G401.6 (cell line): Measurements from ENCODE around the gene UBE2F.
"Not testable (repeated sequence)": the region's sequence is repeated elsewhere in the genome, so short reads cannot be mapped to it uniquely, and the experiment has no call there.

Experiments used
- FAIRE-seq: peaks from 2 replicates; lab custom pipeline; 2012; peaks lifted over from hg19 to GRCh38; lab: Jason Lieb, UNC

UBE2F gene

DNA sequence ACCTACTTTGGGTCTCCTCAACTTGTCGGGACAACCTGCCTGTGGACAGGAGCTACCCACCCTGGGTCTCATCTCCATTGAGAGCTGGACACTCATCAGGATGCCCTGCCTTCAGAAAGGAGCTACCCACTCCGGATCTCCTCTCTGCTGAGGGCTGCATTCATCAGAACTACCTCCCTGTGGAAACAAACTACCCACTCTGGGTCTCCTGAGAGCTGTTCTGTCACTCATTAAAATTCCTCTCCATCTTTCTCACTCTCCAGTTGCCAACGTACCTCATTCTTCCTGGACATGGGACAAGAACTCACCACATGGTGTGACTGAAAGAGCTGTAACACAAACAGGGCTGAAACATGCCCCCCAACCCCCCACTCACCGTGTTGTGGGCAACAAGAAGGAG lies 22.5 kb upstream of the UBE2F start:
- no peak for FAIRE-seq

DNA sequence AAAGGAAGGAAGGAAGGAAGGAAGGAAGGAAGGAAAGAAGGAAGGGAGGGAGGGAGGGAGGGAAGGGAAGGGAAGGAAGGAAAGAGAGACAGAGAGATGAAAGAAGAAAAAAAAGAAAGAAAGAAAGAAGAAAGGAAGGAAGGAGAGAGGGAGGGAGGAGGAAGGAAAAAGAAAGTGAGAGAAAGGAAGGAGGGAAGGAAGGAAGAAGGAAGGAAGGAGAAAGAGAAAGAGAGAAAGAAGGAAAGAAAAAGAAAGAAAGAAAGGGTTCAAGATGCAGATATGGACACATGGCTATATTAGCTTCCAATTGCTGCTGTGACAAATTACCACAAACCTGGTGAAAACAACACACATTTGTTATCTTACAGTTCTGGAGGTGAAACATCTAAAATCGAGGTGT lies 20.4 kb upstream of the UBE2F start:
- no peak for FAIRE-seq

DNA sequence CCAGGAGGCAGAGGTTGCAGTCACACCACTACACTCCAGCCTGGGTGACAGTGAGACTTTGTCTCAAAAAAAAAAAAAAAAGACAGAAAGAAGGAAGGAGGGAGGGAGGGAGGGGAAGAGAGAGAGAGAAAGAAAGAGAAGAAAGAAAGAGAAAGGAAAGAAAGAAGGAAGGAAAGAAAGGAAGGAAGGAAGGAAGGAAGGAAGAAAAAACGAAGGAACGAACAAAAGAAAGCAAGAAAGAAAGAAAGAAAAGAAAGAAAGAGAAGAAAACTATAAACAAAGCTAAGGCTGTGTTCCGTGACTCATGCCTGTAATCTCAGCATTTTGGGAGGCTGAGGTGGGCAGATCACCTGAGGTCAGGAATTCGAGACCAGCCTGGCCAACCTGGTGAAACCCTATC lies 15.5 kb upstream of the UBE2F start:
- not testable (repeated sequence) for FAIRE-seq

DNA sequence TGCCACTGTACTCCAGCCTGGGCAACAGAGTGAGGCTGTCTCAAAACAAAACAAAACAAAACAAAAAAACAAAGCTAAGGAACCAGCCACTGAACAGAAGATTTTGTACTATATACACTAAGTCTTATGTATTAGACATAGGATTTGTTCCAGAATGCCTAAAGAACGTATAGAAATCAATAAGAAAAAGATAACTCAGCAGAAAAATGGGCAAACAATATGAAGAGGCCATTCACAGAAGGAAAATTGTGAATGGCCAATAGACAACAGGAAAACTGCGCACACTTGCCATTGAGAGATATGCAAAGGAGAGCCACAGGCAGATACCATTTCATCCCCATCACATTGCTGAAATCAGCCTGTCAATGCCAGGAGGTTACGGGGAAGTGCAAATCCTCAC lies 14.9 kb upstream of the UBE2F start:
- no peak for FAIRE-seq

DNA sequence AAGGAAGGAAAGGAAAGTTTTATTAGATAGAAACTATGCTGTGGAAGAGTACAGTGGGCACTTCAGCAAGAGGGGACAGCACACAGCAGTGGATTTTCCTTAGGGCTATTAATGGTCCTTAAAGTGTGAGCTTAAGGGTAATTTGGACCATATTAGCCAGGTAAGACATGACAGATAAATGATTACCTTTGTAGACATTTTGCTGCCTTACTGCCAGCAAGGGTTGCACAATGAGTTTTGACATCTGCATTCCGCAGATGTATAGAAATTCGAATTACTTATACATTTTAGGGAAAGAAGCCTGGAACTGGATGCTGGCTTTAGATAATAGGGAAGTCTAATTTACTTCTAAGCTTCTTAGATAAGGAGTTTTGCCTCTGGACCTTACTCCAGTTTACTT lies 14.0 kb upstream of the UBE2F start:
- FAIRE-seq: no peak

DNA sequence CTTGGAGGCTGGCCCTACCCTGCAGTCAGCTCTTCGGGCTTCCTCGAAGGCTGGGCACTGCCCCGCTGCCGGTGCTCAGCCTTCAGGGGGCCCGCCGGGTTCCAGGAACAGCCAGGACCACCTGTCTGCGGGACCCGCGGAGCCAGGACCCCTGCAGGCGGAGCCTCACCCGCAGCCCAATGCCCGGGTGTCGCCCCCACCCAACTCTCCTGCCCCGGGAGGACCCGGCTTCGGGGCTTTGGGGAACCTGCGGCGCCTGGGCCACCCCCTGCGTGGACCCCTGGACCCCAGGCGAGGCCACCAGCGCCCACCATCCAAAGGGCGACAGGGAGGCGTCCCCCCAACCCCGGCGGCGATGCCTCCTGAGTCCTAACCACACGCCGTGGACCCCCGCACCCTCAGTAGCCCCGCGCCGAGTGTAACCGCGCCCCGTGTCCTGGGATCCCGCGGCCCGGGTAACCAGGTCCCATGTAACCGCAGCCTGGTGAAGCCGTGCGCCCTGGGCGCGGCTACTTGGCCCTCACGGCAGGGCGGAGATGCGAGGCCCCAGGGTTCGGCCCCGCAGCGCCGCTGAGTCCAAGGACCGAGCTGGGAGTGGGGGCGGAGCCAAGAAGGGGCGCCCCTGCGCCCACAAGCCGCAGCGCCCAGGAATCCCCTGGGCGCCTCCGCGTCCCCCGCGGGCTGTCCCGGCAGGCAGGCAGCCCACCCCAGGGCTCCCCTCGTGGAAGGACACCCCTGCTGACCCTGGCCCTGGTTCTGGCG lies 11.0 kb upstream of the UBE2F start:
- no peak for FAIRE-seq

DNA sequence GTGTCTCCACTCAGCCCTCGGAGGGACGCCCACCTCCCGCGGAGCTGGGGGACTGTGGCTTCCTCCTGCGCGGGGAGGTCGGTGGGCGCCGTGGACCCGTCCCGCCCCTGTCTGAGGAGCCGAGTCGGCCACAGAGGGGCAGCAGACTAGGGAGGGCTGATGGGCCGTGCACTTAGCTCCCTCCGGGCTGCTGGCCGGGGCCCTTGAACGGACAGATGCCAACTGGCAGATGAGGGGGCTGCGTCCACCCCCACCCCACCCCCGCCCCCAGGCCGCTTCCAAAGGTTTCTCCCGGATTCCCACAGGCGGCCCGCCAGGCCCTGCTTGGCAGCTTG lies 10.4 kb upstream of the UBE2F start:
- no peak for FAIRE-seq

DNA sequence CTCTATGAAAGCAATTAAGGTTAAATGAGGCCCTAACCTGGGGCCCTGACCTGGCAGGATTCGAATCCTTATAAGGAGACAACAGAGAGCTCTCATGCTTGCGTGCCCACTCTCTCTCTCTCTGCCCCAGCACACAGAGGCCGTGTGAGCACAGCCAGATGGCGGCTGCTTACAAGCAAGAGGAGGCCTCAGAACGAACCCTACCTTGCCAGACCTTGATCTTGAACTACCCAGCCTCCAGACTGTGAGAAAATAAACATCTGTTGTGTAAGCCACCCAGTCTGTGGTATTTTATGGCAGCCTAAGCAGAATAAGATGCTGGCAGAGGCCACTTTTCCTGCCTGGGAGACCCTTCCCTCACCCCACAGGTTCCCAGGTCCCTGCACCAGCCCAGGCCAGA lies 5.2 kb upstream of the UBE2F start:
- FAIRE-seq: no peak

DNA sequence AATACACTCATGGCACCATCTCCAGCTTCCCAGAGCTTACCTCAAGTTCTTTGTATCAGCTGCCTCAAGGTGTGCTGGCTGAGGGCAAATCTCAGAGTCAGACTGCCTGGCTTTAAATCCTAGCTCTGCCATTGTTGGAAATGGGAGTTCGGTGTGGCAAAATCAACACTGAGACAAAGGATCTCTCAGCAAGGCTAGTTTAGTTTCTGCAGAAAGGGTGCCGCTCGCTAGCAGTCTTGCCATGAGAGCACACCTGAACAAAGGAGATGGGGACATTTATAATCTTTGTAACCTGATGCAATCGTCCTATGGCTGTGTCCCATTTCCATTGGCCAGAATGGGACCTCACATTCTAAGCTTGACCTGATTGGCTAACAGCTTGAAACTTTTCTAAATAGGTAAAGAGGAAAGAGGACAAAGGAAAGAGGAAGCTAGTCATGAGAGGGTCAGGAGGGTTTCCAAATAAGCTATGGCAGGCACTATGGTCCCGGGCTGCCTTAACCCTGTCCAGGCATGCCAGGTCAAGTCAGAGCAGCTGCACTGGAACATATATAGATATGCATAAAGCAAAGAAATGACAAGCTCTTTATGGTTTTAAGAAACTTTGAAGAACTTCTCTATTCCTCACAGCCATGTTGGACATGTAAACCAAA lies 4.3 kb upstream of the UBE2F start:
- FAIRE-seq: no peak

DNA sequence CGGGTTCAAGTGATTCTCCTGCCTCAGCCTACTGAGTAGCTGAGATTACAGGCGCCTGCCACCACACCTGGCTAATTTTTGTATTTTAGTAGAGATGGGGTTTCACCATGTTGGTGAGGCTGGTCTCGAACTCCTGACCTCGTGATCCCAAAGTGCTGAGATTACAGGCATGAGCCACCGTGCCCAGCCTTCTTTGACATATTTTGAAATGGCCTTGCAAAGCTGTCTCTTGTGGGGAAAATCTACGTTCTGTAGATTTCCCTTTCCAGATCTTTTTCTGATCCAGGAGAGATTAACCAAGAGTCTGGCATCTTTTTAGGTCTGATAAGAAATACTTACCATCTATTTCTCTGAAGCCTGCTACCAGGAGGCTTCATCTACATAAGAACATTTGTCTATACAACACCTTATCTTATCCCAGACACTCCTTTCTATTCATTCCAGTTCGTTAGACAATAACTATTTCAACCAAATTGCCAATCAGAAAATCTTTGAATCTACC lies 3.3 kb upstream of the UBE2F start:
- not testable (repeated sequence) for FAIRE-seq

DNA sequence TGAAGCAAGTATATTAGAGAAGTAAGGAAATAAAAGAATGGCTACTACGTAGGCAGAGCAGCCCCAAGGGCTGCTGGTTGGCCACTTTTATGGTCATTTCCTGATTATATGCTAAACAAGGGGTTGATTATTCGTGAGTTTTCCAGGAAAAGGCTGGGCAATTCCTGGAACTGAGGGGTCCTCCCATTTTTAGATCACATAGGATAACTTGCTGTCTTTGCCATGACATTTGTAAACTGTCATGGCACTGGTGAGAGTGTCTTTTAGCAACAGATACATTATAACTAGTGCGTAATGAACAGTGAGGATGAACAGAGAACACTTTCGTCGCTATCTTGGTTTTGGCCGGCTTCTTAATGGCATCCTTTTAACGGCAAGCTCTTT lies 2.6 kb upstream of the UBE2F start:
- FAIRE-seq: no peak

DNA sequence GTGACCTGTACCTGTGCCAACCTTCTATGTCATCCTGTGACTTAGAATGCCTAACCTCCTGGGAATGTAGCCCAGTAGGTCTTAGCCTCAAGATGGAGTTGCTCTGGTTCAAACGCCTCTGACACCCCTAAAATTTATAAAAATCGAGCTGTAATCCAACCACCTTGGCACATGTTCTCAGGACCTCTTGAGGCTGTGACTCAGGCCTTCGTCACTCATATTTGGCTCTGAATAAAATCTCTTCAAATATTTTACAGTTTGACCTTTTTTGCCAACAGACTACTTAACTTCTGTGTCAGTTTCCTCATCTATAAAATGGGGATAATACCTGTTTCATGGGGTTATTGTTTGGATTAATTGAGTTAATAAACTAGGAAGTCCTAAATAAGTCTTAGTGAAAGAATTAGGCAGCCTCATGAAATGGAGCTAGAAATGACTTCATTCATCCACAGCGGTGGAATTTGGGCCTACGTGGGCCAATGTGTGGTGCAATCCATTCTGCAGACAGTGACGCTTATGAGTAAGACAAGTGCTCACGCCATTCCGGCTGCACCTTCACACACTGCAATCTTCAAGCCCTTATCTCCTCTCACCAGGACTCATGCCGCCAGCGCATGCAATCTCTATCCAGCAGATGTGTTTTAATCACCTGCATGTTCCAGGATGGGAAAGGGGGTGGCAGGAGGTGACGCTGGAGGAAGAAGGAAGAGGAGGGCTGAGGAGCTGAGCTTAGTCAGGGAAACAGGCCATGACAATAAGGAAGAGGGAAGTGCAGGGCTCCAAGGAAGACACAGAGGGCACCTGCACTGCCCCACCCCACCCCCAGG lies 2.0 kb upstream of the UBE2F start:
- no peak for FAIRE-seq

DNA sequence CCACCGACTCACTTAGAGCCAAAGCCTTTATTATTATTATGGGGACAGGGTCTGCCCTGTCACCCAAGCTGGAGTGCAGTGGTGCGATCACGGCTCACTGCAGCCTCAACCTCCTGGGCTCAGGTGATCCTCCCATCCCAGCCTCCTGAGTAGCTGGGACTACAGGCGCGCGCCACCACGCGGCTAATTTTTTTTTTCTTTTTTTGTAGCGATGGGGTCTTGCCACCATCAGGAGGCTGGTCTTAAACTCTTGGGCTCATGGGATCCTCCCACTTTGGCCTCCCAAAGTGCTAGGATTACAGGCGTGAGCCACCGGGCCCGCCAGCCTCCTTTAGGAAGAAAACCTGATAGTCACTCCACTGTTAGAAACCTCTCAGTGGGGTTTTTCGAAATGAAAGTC lies 970 bp upstream of the UBE2F start:
- FAIRE-seq: not testable (repeated sequence)

DNA sequence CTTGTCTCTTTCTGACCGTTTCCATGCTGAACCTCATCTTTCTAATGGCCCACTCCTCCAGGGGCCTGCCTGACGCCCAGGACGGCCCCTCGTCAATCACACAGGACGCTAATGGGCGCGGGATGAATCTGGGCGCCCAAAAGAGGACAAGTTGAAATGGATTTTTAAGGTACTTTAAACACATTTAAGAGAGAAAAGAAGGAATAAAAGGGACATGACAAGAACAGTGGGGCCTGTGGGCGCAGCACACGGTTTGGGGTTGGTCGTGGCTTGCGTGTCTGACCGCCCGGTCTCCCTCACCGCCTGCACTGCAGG lies 607 bp upstream of the UBE2F start:
- no peak for FAIRE-seq

DNA sequence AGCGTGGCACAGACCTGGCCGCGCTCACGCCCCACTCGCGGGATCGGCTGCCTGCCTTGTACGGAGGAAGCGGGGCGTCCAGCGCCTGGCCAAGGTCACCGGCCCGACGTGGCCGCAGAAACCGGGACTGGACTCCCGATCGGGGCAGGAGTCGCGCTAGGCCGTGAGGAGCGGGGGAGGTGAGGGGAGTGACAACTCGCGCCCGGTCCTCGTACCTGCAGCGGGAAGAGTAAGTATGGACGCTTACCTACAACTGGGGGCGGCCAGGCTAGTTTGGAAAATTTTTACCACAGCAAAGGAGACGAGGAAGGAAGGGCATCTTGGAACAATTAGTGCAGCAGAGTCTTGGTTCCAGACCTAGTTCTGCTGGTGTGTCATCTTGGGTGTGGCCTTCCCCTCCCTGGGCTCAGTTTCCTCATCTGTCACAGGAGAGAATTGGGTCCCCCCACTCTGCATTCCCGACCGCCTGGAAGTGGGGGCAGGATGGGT lies 693 bp downstream of the UBE2F start:
- no peak for FAIRE-seq

DNA sequence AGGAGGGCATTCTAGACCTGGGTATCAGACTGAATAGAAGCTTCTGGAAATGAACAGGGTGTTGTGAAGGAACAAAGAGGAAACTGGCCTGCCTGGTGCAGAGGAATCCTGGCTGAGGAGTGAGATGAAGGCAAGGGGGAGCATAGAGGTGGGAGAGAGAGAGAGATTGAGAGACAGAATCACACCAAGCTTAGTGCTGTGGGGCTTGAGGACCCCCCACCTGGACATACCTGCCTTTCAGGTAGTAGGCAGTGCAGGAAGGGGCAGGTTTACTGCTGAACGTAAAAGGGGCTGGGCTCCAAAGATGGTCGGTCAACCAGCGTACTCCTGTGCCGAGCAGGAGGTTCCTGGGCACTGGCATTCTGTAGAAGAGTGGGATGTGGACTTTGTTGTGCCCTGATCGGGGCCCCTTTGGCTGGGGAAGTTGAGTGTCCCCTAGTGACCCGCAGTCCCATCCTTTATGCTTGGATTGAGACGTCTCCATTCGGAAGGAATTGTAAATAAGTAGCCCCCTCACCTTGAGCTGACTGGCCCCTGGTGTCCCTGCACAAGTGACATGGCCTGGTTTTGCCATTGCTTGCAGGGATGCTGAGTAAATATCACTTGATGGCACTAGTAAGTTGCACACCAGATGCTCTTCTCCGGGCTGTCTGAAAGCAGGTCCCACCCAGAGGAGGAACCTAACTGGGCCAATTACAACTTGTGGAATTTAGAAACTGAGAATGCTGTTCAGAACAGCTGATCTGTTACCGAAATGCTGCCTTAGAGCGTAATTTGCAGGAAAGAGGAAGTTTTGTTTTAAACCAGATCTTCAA lies 1.4 kb downstream of the UBE2F start:
- no peak for FAIRE-seq

DNA sequence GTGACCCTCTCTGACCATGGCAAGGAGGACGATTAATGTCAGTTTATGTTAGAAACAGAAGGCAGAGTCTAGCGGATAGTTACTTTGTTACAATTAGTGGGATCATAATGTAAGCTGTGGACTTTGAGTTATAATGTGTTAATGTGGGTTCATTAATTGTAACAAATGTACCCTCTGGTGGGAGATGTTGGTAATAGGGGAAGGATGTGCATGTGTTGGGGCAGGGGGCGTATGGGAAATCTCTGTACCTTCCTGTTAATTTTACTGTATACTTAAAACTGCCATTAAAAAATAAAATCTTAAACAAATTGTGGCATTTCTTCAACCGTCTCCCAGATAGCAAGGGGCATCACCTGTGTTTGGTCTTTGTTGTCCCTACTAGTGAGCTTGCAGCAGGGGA lies 4.8 kb downstream of the UBE2F start:
- no peak for FAIRE-seq

DNA sequence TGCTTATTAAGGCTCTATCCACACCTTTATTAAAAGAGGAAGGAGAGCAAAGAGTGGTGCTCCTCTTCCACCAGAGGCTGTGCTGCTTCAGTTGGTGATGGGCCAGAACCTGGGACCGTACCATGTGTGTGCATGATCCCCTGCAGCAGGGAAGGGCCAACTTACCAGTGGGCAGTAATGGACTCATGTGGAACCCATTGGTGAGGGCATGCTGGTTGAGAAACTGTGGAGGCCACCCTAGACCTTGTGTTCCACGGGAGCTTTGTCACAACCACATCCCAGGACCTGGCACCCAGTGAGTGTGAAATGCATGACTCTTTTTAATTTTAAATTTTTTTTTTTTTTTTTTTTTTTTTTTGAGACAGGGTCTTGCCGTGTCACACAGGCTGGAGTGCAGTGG lies 5.4 kb downstream of the UBE2F start:
- FAIRE-seq: no peak

DNA sequence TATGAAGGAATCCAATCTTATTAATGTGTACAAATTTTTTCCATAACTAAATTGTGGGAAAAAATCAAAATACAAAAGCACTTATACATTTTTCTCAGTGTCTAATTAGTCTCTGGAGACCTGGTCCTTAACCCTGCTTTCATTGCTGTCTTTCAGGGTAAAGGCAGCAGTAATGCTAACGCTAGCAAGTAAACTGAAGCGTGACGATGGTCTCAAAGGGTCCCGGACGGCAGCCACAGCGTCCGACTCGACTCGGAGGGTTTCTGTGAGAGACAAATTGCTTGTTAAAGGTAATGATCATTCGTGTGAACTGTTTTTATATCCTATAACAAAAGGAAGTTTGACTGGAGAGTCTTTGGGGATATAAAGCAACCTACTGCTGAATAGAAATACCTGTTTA lies 6.1 kb downstream of the UBE2F start:
- FAIRE-seq: no peak

DNA sequence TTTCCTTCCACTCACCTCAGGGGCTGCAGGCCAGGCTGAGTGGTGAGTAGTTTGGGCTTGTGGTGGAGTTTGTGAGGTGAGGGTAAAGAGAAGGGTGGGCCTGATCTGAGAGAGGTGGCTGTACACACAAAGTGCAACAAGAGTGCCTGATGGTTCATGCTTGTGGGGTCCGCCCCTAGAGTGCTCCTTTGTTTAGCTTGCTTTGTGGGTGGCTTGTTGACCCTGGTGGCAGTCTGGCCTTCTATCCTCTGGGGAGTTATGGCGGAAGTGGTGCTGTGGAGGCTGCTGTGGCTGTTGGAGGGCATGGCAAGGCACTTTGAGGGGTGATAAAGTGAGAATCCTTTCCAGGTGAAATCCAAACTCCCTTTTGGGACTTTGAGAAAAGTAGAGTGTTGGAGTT lies 10.6 kb downstream of the UBE2F start:
- FAIRE-seq: no peak

DNA sequence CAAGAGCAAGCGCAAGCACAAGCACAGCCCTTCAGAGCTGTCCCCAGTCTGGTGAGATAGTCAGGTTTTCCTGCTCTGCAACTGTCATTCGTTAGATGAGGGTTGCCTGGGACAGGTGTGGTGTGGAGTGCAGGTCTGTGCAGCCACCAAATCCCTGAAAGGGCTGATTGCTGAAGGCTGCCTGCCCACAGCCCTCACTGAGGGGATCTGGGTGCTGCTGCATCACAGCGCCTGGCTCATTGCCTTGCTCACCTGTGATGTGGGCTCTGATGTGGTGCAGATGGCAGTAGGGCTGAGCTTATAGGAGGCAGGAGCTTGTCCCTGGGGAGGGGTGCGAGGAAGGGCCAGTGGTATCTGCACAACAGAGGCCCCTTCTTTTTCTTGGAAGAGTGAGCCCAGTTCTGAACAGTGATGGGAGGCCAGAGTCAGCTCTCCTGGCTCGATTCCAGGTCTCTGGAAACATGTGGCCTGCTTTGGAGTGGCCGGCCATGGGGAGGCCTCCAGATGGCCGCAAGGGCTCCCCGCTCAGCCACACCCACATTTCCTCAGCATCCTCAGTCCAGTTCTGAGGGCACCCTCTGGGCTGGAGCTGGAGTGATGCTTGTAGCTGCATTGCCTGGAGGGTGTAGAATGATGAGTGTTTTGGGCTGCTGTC lies 11.4 kb downstream of the UBE2F start:
- FAIRE-seq: no peak

DNA sequence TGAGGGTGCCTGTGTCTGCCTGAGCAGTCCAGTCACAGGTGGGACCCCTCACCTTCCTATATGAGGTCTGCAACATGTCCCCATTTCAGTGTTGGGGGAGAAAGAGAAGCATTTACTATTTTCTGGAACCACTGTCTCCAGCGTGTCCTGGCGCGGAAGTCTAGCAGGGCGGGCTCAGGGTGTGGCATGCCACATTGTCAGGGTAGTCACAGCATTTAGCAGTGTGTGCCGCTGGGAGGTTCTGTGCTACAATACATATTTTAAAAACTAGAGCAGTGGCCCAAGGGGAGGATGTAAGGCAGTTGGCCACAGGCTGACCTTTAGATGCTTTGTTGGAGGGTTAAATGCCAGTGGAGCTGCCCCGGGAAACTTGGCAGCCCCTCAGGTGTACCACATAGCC lies 12.5 kb downstream of the UBE2F start:
- FAIRE-seq: no peak
